GM12892 (cell line): ENCODE measurements around the gene PIERCE2.

Experiments
- DNase-seq: peaks from one replicate; pipeline ENCODE4 v3.0.0; 2011; ENCODE audit not compliant: insufficient read length
- FAIRE-seq: peaks from 2 replicates; lab custom pipeline; 2011; peaks lifted over from hg19 to GRCh38; lab: Jason Lieb, UNC
- POLR2A ChIP-seq: IDR thresholded peaks from 2 replicates; pipeline ENCODE4 v1.6.1; 2011; ENCODE audit warnings: low read depth, low read length, control low read depth
- POLR2AphosphoS5 ChIP-seq: IDR thresholded peaks from 2 replicates; pipeline ENCODE4 v1.6.1; 2011; ENCODE audit warnings: low read depth, low read length, control low read depth
- TAF1 ChIP-seq: IDR thresholded peaks from 2 replicates; pipeline ENCODE4 v1.6.1; 2011; ENCODE audit warnings: low read depth, mild to moderate bottlenecking, control low read depth, low read length, borderline replicate concordance

PIERCE2 gene

DNA sequence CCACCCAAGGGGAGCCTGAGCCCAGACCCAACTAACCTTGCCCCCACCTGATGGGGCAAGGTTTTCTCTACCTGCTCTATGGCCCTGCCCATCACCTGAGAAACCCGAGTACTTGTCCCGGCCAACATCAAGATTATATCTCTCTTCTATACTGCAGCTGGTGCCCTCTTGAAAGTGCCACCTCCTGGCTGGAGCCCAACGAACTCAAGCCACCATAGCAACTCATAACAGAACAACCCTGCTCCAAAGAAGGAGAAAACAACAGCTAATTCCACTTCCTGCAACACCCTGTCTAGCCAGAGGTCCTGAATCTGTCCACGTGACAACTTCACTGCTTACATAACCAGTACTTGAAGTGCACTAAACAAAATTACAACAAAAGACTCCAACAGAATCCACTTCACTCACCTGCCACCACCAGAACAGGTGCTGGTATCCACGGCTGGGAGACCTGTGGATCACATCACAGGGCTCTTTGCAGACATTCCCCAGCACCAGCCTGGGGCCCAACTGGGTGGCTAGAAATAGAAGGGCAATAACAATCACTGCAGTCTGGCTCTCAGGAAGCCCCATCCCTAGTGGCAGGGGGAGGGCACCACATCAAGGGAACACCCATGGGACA lies 49.2 kb downstream of the PIERCE2 start:
- TF ChIP-seq POLR2A (no peak), TAF1 (no peak), POLR2AphosphoS5 (no peak)
- FAIRE-seq (no peak), DNase-seq (no peak)

DNA sequence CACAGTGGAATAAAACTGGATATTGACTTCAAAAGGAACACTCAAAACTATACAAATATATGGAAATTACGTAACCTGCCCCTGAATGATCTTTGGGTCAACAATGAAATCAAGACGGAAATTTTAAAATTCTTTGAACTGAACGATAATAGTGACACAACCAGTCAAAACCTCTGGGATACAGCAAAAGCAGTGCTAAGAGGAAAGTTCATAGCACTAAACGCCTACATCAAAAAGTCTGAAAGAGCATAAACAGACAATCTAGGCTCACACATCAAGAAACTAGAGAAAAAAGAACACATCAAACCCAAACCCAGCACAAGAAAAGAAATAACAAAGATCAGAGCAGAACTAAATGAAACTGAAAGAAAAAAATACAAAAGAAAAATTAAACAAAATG lies 53.2 kb downstream of the PIERCE2 start:
- no peak for TF ChIP-seq POLR2A
- no peak for TF ChIP-seq POLR2AphosphoS5
- no peak for TF ChIP-seq TAF1
- FAIRE-seq (no peak), DNase-seq (no peak)

- no peak for TF ChIP-seq TAF1
- TF ChIP-seq POLR2A: no peak
- no peak for TF ChIP-seq POLR2AphosphoS5
- no peak for FAIRE-seq
- no peak for DNase-seq
Observed at GRCh38 chr15:55468321-55468720, 60.0 kb downstream of the PIERCE2 start.
